K562 (cell line): ENCODE data around the gene CTNNBL1. TPM values are rescaled to one million over a fixed set of nuclear protein-coding genes. Genes with fewer than 3 reads are reported as not detected.

Source experiments
- ATAC-seq: fragments of 200-7000 bp; cut with Tn5 transposase; 3 replicates; pipeline ENCODE4 v1.9.1; 2020; ENCODE audit warnings: moderate library complexity
- BruUV-seq: library from RNA; stranded (reverse); fragments of 400-500 nt; replicated peaks from 2 replicates; lab custom pipeline; 2021; lab: Mats Ljungman, UMichigan
- CTCF ChIA-PET: fragments of 300-600 bp; formaldehyde crosslinking; extraction: SDS; loops from one replicate; lab custom pipeline; 2021; ENCODE audit warnings: low intra/inter-chr PET ratio; lab: Yijun Ruan, JAX
- POLR2A ChIA-PET: fragments of 300-600, 350-650 bp; sonication (Branson Sonifier 250); formaldehyde crosslinking; extraction: SDS; loops from one replicate; lab custom pipeline; 2021; ENCODE audit warnings: antibody characterized with exemption, inconsistent platforms; lab: Yijun Ruan, JAX
- DNase-seq, 4 experiments: peaks; one replicate each; pipeline versions ENCODE4 v3.0.0 to v3.0.0-alpha.2; 2011 to 2018; ENCODE audit warnings: low spot score in 3 of 4, mixed read lengths in 3 of 4; ENCODE audit errors: extremely low read depth in 1 of 4
- FAIRE-seq: peaks from 2 replicates; lab custom pipeline; 2011; peaks lifted over from hg19 to GRCh38; lab: Jason Lieb, UNC
- H2AFZ ChIP-seq: 2 replicates; pipeline ENCODE4 v1.6.0; 2011; ENCODE audit warnings: low read depth, low read length, control low read depth, inconsistent platforms
- H3K27ac ChIP-seq: fragments of 200-600 bp; 3 replicates; pipeline ENCODE4 v1.8.0; 2011; ENCODE audit warnings: low read depth, mild to moderate bottlenecking, control low read depth, inconsistent platforms, low read length, moderate library complexity, mixed read lengths; ENCODE audit errors: extremely low read depth
- H3K27me3 ChIP-seq, 2 experiments: fragments of 300-600 bp in 1 of 2; 2 replicates in 1 of 2; 3 replicates in 1 of 2; pipeline versions ENCODE4 v1.6.0 to v1.8.0; 2011; ENCODE audit warnings: inconsistent platforms in 2 of 2, low read length in 2 of 2, mild to moderate bottlenecking in 1 of 2, mixed read lengths in 1 of 2, moderate library complexity in 1 of 2; ENCODE audit not compliant: control insufficient read depth in 2 of 2, insufficient read depth in 2 of 2
- H3K36me3 ChIP-seq: fragments of 300-600 bp; 3 replicates; pipeline ENCODE4 v1.8.0; 2011; ENCODE audit warnings: mild to moderate bottlenecking, low read length, inconsistent platforms; ENCODE audit not compliant: control insufficient read depth, insufficient read depth
- H3K4me1 ChIP-seq, 2 experiments: fragments of 200-600 bp in 1 of 2; replicated peaks in 1 of 2; 2 replicates in 1 of 2; 3 replicates in 1 of 2; pipeline versions ENCODE4 v1.5.1 to v1.8.0; 2011; ENCODE audit warnings: inconsistent platforms in 2 of 2, low read length in 2 of 2, mild to moderate bottlenecking in 1 of 2, mixed read lengths in 1 of 2, moderate library complexity in 1 of 2; ENCODE audit not compliant: control insufficient read depth in 2 of 2, insufficient read depth in 2 of 2
- H3K4me2 ChIP-seq: 2 replicates; pipeline ENCODE4 v1.6.1; 2011; ENCODE audit warnings: low read length, control low read depth, inconsistent platforms, mixed read lengths; ENCODE audit not compliant: insufficient read depth
- H3K4me3 ChIP-seq: fragments of 200-600 bp; sonication (generic), shearing (Covaris generic); 2 replicates; pipeline ENCODE4 v1.5.1; 2016; ENCODE audit warnings: control low read depth, inconsistent platforms
- H3K79me2 ChIP-seq: fragments of 200-600 bp; 3 replicates; pipeline ENCODE4 v1.8.0; 2011; ENCODE audit warnings: low read length, inconsistent platforms; ENCODE audit not compliant: control insufficient read depth, insufficient read depth
- H3K9ac ChIP-seq, 2 experiments: 2 replicates each; pipeline versions ENCODE4 v1.6.0 to v1.6.1; 2011; ENCODE audit warnings: low read depth in 2 of 2, low read length in 2 of 2, control low read depth in 1 of 2, inconsistent platforms in 1 of 2, mild to moderate bottlenecking in 1 of 2, mixed read lengths in 1 of 2; ENCODE audit not compliant: insufficient read depth in 1 of 2
- H3K9me1 ChIP-seq: one replicate; pipeline ENCODE4 v1.6.0; 2011; ENCODE audit warnings: inconsistent platforms, mild to moderate bottlenecking, low read length, moderate library complexity; ENCODE audit not compliant: control insufficient read depth, insufficient read depth
- H3K9me3 ChIP-seq: replicated peaks from 2 replicates; pipeline ENCODE4 v1.5.1; 2011; ENCODE audit warnings: low read depth, low read length, inconsistent platforms; ENCODE audit not compliant: control insufficient read depth, insufficient read depth
- H4K20me1 ChIP-seq: replicated peaks from 2 replicates; pipeline ENCODE4 v1.6.1; 2011; ENCODE audit warnings: low read length, inconsistent platforms, mixed read lengths; ENCODE audit not compliant: control insufficient read depth, insufficient read depth
- ILK ChIP-seq: fragments of 450-650 bp; IDR thresholded peaks from 2 replicates; pipeline ENCODE4 v1.6.1; 2016; ENCODE audit warnings: missing genetic modification characterization, low read depth, mild to moderate bottlenecking, missing compliant biosample characterization, moderate library complexity, borderline replicate concordance
- PPARD ChIP-seq: fragments of 250-450 bp; sonication (Bioruptor Pico); IDR thresholded peaks from 2 replicates; pipeline ENCODE4 v1.8.0; 2022; ENCODE audit warnings: inconsistent platforms, mild to moderate bottlenecking, moderate library complexity
- SNIP1 ChIP-seq: fragments of 450-650 bp; IDR thresholded peaks from 2 replicates; pipeline ENCODE4 v1.7.1; 2017; ENCODE audit warnings: low read depth, mild to moderate bottlenecking
- SRF ChIP-seq, 2 experiments: fragments of 250-450, 450-650 bp in 1 of 2; sonication (Bioruptor Pico) in 1 of 2; sonication (generic) in 1 of 2; formaldehyde crosslinking; IDR thresholded peaks; 2 replicates each; pipeline versions ENCODE4 v1.5.0 to v1.5.1; 2020 to 2022; ENCODE audit warnings: mild to moderate bottlenecking in 1 of 2, missing genetic modification reagents in 1 of 2
- ZKSCAN3 ChIP-seq: fragments of 250-450 bp; sonication (Bioruptor Pico); IDR thresholded peaks from 2 replicates; pipeline ENCODE4 v1.4.0; 2020
- ZNF124 ChIP-seq: sonication (generic); formaldehyde crosslinking; IDR thresholded peaks from 2 replicates; pipeline ENCODE4 v1.8.1; 2022; ENCODE audit warnings: missing genetic modification reagents
- ZNF232 ChIP-seq: sonication (generic); formaldehyde crosslinking; IDR thresholded peaks from 2 replicates; pipeline ENCODE4 v1.8.0; 2022; ENCODE audit warnings: mild to moderate bottlenecking, missing genetic modification reagents
- ZSCAN32 ChIP-seq: fragments of 450-650 bp; formaldehyde crosslinking; IDR thresholded peaks from 2 replicates; pipeline ENCODE4 v1.4.0; 2020; ENCODE audit warnings: mild to moderate bottlenecking, moderate library complexity
- WGBS: fragments of 100-300 bp; shearing (Covaris generic); methylation state at CpG from one replicate; pipeline ENCODE4 v1.1.6; 2016; ENCODE audit warnings: low coverage, mixed read lengths; ENCODE audit not compliant: insufficient coverage; ENCODE audit errors: missing lambda C conversion rate; 5-methylcytosine and 5-hydroxymethylcytosine counted together
- in situ Hi-C: fragments of 300-500 bp; cut with MboI; formaldehyde crosslinking; loops from 4 replicates; pipeline ENCODE4 v1.15.0; 2018; ENCODE audit warnings: inconsistent platforms, mixed read lengths
- intact Hi-C: fragments of 100-400 bp; cut with micrococcal nuclease; formaldehyde crosslinking; loops from 2 replicates; pipeline ENCODE4 v1.14.2; 2022
- polyA plus RNA-seq, 8 experiments: library from polyadenylated mRNA; depleted of rRNA in 4 of 8; stranded (reverse) in 5 of 8; unstranded in 3 of 8; fragments of >200 nt; fragmentation: Nextera tagmentation in 2 of 8; fragmentation: Illumina TruSeq in 1 of 8; extraction: Ambion mirVana in 2 of 8; extraction: Trizol in 1 of 8; gene quantifications; 2 replicates each; pipeline versions ENCODE4 v1.2.1 to v1.2.3, GENCODE V29; 2011 to 2014; ENCODE audit warnings: inconsistent platforms in 1 of 8, missing spikeins in 1 of 8
- total RNA-seq, 7 experiments: library from RNA; depleted of rRNA in 6 of 7; stranded (reverse); fragments of >200 nt in 6 of 7; fragmentation: Illumina TruSeq in 2 of 7; extraction: Trizol in 2 of 7; gene quantifications; 2 replicates each; pipeline versions ENCODE4 v1.2.1 to v1.2.3, GENCODE V29; 2011 to 2021; ENCODE audit warnings: low replicate concordance in 1 of 7
- TF ChIP-seq, protein P1 (sequence below): fragments of 200-600 bp; sonication (generic); IDR thresholded peaks from one replicate; pipeline ENCODE4 v1.6.1; 2012; ENCODE audit warnings: mild to moderate bottlenecking, low read depth, low read length, inconsistent platforms
- TF ChIP-seq, protein P2 (sequence below): fragments of 450-650 bp; IDR thresholded peaks from 2 replicates; pipeline ENCODE4 v1.6.1; 2016; ENCODE audit warnings: missing biosample characterization, missing genetic modification characterization

The CTNNBL1 gene
- total and polyA plus RNA-seq, 9 of the 15 experiments (the other 6 are each of a cell fraction or from before 2014, with no cell fraction given) = 32.4 to 85.6 (median 43.6) TPM

DNA sequence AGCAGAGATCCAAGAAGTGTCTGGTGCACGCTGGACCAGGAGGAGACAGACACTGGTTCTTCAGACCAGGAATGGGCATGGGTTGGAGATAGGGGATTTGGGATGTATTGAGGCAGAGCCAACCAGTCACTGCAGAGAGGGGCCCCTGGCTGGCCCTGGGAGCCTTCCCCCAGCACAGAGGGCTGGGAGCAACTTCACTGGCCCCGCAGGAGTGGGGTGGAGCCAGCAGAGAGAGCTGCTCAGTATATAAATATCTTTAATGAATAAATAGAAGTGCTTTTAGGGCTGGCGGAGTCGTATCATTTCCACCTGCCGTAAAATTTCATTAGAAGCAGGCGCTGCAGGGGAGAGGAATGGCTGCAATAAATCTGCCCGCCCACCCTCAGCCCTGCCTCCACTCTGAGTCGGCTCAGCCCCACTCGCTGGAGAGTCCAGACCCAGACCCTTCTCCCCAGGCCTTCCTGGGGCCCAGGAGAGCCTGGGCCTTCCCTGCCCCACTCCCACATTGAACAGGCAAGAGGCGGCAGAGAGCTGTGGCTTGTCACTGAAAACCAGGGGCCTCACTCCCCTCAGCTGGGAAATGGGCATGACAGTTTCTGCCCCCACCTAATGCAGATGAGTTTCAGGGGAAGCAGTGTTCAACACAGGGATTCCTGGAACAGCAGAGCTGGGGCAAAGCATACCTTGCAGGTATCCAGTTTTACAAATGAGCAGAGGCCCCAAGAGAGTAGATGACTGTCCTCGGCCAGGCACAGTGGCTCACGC is 185.2 kb downstream of the CTNNBL1 start:
- ChIA-PET POLR2A (interaction anchor here (1.5 kb wide), 1 partner anchor 10 kb away, joined by 4 read pairs; no protein-coding TSS in a partner anchor), CTCF (no interaction called here)
- Histone ChIP-seq H3K27ac (no peak overlapping the region), H2AFZ (no peak overlapping the region), H3K9ac (no peak overlapping the region), H3K4me1 (peaks cover 11 to 14% of the 10 kb centered on the region in 2 experiments; a peak in 4 of 5 replicates), H4K20me1 (peaks cover 14% of the 10 kb centered on the region; the same call in 1 of the 2 replicates), H3K4me2 (no peak overlapping the region), H3K27me3 (peaks cover 27 to 56% of the 10 kb centered on the region in 2 experiments), H3K9me1 (no peaks in the 10 kb centered on the region), H3K9me3 (no peaks in the 10 kb centered on the region), H3K4me3 (no peak overlapping the region), H3K79me2 (no peaks in the 10 kb centered on the region), H3K36me3 (no peaks in the 10 kb centered on the region)
- BruUV-seq = no TSS peak
- no peak for ATAC-seq
- in situ Hi-C loops = no loop called here
- no peak for FAIRE-seq
- intact Hi-C loops = no loop called here
- 30% methylated on average over 12 of the region's 12 CpGs for WGBS
- DNase-seq = no peak
- TF ChIP-seq ZNF232 (no peak), ZSCAN32 (CRISPR knock-in tag) (no peak), SRF (CRISPR knock-in tag; IDR thresholded peaks at IDR 0.05) (no peak), ZNF124 (CRISPR knock-in tag) (no peak), ILK (tag) (no peak), PPARD (CRISPR knock-in tag) (no peak), ZKSCAN3 (CRISPR knock-in tag) (no peak), SNIP1 (no peak)
- TF ChIP-seq, protein P1, sequence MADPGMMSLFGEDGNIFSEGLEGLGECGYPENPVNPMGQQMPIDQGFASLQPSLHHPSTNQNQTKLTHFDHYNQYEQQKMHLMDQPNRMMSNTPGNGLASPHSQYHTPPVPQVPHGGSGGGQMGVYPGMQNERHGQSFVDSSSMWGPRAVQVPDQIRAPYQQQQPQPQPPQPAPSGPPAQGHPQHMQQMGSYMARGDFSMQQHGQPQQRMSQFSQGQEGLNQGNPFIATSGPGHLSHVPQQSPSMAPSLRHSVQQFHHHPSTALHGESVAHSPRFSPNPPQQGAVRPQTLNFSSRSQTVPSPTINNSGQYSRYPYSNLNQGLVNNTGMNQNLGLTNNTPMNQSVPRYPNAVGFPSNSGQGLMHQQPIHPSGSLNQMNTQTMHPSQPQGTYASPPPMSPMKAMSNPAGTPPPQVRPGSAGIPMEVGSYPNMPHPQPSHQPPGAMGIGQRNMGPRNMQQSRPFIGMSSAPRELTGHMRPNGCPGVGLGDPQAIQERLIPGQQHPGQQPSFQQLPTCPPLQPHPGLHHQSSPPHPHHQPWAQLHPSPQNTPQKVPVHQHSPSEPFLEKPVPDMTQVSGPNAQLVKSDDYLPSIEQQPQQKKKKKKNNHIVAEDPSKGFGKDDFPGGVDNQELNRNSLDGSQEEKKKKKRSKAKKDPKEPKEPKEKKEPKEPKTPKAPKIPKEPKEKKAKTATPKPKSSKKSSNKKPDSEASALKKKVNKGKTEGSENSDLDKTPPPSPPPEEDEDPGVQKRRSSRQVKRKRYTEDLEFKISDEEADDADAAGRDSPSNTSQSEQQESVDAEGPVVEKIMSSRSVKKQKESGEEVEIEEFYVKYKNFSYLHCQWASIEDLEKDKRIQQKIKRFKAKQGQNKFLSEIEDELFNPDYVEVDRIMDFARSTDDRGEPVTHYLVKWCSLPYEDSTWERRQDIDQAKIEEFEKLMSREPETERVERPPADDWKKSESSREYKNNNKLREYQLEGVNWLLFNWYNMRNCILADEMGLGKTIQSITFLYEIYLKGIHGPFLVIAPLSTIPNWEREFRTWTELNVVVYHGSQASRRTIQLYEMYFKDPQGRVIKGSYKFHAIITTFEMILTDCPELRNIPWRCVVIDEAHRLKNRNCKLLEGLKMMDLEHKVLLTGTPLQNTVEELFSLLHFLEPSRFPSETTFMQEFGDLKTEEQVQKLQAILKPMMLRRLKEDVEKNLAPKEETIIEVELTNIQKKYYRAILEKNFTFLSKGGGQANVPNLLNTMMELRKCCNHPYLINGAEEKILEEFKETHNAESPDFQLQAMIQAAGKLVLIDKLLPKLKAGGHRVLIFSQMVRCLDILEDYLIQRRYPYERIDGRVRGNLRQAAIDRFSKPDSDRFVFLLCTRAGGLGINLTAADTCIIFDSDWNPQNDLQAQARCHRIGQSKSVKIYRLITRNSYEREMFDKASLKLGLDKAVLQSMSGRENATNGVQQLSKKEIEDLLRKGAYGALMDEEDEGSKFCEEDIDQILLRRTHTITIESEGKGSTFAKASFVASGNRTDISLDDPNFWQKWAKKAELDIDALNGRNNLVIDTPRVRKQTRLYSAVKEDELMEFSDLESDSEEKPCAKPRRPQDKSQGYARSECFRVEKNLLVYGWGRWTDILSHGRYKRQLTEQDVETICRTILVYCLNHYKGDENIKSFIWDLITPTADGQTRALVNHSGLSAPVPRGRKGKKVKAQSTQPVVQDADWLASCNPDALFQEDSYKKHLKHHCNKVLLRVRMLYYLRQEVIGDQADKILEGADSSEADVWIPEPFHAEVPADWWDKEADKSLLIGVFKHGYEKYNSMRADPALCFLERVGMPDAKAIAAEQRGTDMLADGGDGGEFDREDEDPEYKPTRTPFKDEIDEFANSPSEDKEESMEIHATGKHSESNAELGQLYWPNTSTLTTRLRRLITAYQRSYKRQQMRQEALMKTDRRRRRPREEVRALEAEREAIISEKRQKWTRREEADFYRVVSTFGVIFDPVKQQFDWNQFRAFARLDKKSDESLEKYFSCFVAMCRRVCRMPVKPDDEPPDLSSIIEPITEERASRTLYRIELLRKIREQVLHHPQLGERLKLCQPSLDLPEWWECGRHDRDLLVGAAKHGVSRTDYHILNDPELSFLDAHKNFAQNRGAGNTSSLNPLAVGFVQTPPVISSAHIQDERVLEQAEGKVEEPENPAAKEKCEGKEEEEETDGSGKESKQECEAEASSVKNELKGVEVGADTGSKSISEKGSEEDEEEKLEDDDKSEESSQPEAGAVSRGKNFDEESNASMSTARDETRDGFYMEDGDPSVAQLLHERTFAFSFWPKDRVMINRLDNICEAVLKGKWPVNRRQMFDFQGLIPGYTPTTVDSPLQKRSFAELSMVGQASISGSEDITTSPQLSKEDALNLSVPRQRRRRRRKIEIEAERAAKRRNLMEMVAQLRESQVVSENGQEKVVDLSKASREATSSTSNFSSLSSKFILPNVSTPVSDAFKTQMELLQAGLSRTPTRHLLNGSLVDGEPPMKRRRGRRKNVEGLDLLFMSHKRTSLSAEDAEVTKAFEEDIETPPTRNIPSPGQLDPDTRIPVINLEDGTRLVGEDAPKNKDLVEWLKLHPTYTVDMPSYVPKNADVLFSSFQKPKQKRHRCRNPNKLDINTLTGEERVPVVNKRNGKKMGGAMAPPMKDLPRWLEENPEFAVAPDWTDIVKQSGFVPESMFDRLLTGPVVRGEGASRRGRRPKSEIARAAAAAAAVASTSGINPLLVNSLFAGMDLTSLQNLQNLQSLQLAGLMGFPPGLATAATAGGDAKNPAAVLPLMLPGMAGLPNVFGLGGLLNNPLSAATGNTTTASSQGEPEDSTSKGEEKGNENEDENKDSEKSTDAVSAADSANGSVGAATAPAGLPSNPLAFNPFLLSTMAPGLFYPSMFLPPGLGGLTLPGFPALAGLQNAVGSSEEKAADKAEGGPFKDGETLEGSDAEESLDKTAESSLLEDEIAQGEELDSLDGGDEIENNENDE = no peak
- TF ChIP-seq, protein P2, sequence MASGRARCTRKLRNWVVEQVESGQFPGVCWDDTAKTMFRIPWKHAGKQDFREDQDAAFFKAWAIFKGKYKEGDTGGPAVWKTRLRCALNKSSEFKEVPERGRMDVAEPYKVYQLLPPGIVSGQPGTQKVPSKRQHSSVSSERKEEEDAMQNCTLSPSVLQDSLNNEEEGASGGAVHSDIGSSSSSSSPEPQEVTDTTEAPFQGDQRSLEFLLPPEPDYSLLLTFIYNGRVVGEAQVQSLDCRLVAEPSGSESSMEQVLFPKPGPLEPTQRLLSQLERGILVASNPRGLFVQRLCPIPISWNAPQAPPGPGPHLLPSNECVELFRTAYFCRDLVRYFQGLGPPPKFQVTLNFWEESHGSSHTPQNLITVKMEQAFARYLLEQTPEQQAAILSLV (tag) = no peak
